Measurements from ENCODE around the gene BRMS1L. TPM values are rescaled to one million over a fixed set of nuclear protein-coding genes. Genes with fewer than 3 reads are reported as not detected.
A peak's percentile ranks its signal among the peaks of the same experiment; 100 is the strongest.
"Not testable (repeated sequence)": the region's sequence is repeated elsewhere in the genome, so short reads cannot be mapped to it uniquely, and the experiment has no call there.

The BRMS1L gene
- total RNA-seq, 2 donors from 2014 or later, result 9.0 to 9.4 TPM

- H3K4me3 ChIP-seq (ENCODE audit: low read length), result peak overlapping the region; percentile 93
- H3K4me1 ChIP-seq (ENCODE audit: control insufficient read depth, insufficient read depth, low read length), result no peaks in the 10 kb centered on the region
- no peak overlapping the region for H3K9ac ChIP-seq (ENCODE audit: extremely low read depth, low read length, poor library complexity, severe bottlenecking)
- H3K27ac Mint-ChIP-seq, result no peak overlapping the region
- 61 to 80% methylated on average over 2 to 8 of the region's 8 CpGs for WGBS, 2 experiments (ENCODE audit: insufficient coverage in 1 of 2, insufficient read length in 1 of 2)
- no peaks in the 10 kb centered on the region for H3K27me3 Mint-ChIP-seq (ENCODE audit: insufficient read depth)
- H3K4me3 Mint-ChIP-seq, result peak overlapping the region; percentile 86
- H3K27me3 ChIP-seq (ENCODE audit: control insufficient read depth, insufficient read depth, low read length, poor library complexity, severe bottlenecking), result no peaks in the 10 kb centered on the region
- H3K27ac ChIP-seq (ENCODE audit: low read depth, low read length), result no peak overlapping the region
- no peak for DNase-seq
- H3K36me3 ChIP-seq (ENCODE audit: control insufficient read depth, insufficient read depth, low read length), result no peaks in the 10 kb centered on the region
- H3K36me3 Mint-ChIP-seq (ENCODE audit: low read depth), result peaks cover 2% of the 10 kb centered on the region
- H3K4me1 Mint-ChIP-seq, result peaks cover 17% of the 10 kb centered on the region
- no peaks in the 10 kb centered on the region for H3K9me3 Mint-ChIP-seq
- no peaks in the 10 kb centered on the region for H3K9me3 ChIP-seq (ENCODE audit: control insufficient read depth, low read length)
- no peak for TF ChIP-seq CTCF (conservative IDR thresholded peaks at IDR 0.05)
Observed at GRCh38 chr14:35807131-35807961, 18.8 kb upstream of the BRMS1L start.

GRCh38 chr14:35808076-35808637 lies 18.0 kb upstream of the BRMS1L start:
- peak overlapping the region; percentile 86 for H3K4me3 Mint-ChIP-seq
- H3K27ac ChIP-seq (ENCODE audit: low read depth, low read length), result peak overlapping the region; percentile 78
- no peaks in the 10 kb centered on the region for H3K27me3 Mint-ChIP-seq (ENCODE audit: insufficient read depth)
- H3K36me3 Mint-ChIP-seq (ENCODE audit: low read depth), result peaks cover 2% of the 10 kb centered on the region
- no peaks in the 10 kb centered on the region for H3K36me3 ChIP-seq (ENCODE audit: control insufficient read depth, insufficient read depth, low read length)
- peak overlapping the region; percentile 93 for H3K4me3 ChIP-seq (ENCODE audit: low read length)
- DNase-seq, result peak; percentile 68
- no peak for TF ChIP-seq CTCF (conservative IDR thresholded peaks at IDR 0.05)
- H3K9me3 Mint-ChIP-seq, result no peaks in the 10 kb centered on the region
- H3K27me3 ChIP-seq (ENCODE audit: control insufficient read depth, insufficient read depth, low read length, poor library complexity, severe bottlenecking), result no peaks in the 10 kb centered on the region
- WGBS, 2 experiments (ENCODE audit: insufficient coverage in 1 of 2, insufficient read length in 1 of 2), result 1 to 5% methylated on average over 8 to 9 of the region's 11 CpGs
- no peaks in the 10 kb centered on the region for H3K9me3 ChIP-seq (ENCODE audit: control insufficient read depth, low read length)
- H3K4me1 ChIP-seq (ENCODE audit: control insufficient read depth, insufficient read depth, low read length), result no peaks in the 10 kb centered on the region
- peak overlapping the region; percentile 92 for H3K27ac Mint-ChIP-seq
- H3K4me1 Mint-ChIP-seq, result peaks cover 17% of the 10 kb centered on the region
- H3K9ac ChIP-seq (ENCODE audit: extremely low read depth, low read length, poor library complexity, severe bottlenecking), result peak overlapping the region; percentile 78

- peak; percentile 66 for TF ChIP-seq CTCF (conservative IDR thresholded peaks at IDR 0.05)
- DNase-seq, result peak; percentile 95
- H3K4me3 ChIP-seq (ENCODE audit: low read length), result peak within 1 kb of the TSS; percentile 93
- H3K4me1 Mint-ChIP-seq, result peaks cover 17% of the 10 kb centered on the region
- H3K9ac ChIP-seq (ENCODE audit: extremely low read depth, low read length, poor library complexity, severe bottlenecking), result peak within 1 kb of the TSS; percentile 78
- peak within 1 kb of the TSS; percentile 86 for H3K4me3 Mint-ChIP-seq
- H3K27me3 Mint-ChIP-seq (ENCODE audit: insufficient read depth); H3K36me3 ChIP-seq (ENCODE audit: control insufficient read depth, insufficient read depth, low read length); H3K27me3 ChIP-seq (ENCODE audit: control insufficient read depth, insufficient read depth, low read length, poor library complexity, severe bottlenecking); H3K4me1 ChIP-seq (ENCODE audit: control insufficient read depth, insufficient read depth, low read length); H3K36me3 Mint-ChIP-seq (ENCODE audit: low read depth); H3K9me3 Mint-ChIP-seq; H3K9me3 ChIP-seq (ENCODE audit: control insufficient read depth, low read length): not testable (repeated sequence)
- WGBS, 2 experiments (ENCODE audit: insufficient coverage in 1 of 2, insufficient read length in 1 of 2), result 0% methylated on average over 9 to 65 of the region's 66 CpGs
- H3K27ac Mint-ChIP-seq, result peak within 1 kb of the TSS; percentile 92
- peak within 1 kb of the TSS; percentile 78 for H3K27ac ChIP-seq (ENCODE audit: low read depth, low read length)
Observed at GRCh38 chr14:35808638-35809563, 17.2 kb upstream of the BRMS1L start, which contains the start of gene RALGAPA1. TSS of gene RALGAPA1 (minus strand) at chr14:35809295. CDS start at chr14:35808835, 460 bp downstream.
